ENCODE data around the gene PARD3B. TPM values are rescaled to one million over a fixed set of nuclear protein-coding genes. Genes with fewer than 3 reads are reported as not detected.

PARD3B gene
- total RNA-seq, 1 experiment from 2014 or later, result 3.9 TPM

DNA sequence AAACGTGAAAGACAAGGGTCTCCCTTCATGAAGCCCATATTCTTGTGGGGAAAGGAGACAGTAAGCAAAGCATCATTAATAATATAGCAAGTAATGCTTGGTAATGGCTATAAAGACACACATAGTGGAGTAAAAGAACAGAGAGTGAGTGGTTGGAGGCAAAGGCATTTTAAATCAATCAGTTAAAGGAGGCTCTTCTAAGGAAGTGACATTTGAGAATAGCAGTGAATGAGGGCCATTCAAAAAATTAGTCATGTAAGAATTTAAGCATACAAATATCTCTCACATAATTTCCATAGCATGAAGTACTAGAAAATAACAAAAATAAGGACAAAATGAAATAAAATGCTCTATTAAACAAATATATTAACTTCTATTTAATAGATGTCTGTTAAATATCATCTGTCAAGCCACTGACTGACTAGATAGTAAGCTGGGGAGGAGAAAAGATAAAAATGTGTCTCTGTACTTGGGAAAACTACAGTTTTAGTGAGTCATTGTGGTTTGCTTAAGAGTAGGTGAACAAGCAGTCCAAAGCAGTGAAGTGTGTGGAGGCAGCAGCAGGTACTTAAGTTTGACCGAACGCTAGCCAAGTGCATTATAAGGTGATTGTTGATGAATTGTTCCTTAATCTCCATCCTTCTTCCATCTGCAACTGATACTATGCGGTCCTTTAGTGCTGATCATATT lies 160.1 kb downstream of the PARD3B start:
- no peak overlapping the region for H3K27ac ChIP-seq (ENCODE audit: low read length)
- H2AFZ ChIP-seq (ENCODE audit: low read length), result no peak overlapping the region
- no peaks in the 10 kb centered on the region for H3K27me3 ChIP-seq (ENCODE audit: low read length)
- ChIA-PET POLR2A (ENCODE audit: unreplicated experiment) (no interaction called here), CTCF (interaction anchor here (0.8 kb wide), 1 partner anchor 14 kb away, joined by 3 read pairs; no protein-coding TSS in a partner anchor)
- no peaks in the 10 kb centered on the region for H3K9me2 ChIP-seq (replicated peaks; ENCODE audit: low read length)
- no peak for TF ChIP-seq EZH2 (IDR thresholded peaks at IDR 0.05; ENCODE audit: low read length, unreplicated experiment)
- TF ChIP-seq CTCF (conservative IDR thresholded peaks at IDR 0.05; ENCODE audit: low read depth, low read length), result no peak
- no peak for TF ChIP-seq EZH2phosphoT487 (IDR thresholded peaks at IDR 0.05; ENCODE audit: borderline replicate concordance, low read length)
- H3K36me3 ChIP-seq (ENCODE audit: low read depth, low read length), result no peaks in the 10 kb centered on the region
- H3K9me3 ChIP-seq (ENCODE audit: low read length), result no peaks in the 10 kb centered on the region
- no peaks in the 10 kb centered on the region for H3K79me2 ChIP-seq (ENCODE audit: low read length)
- H3K4me1 ChIP-seq (ENCODE audit: insufficient read depth, low read length), result peaks cover 12% of the 10 kb centered on the region
- no peaks in the 10 kb centered on the region for H4K20me1 ChIP-seq (ENCODE audit: low read length)
- no peak overlapping the region for H3K9ac ChIP-seq (ENCODE audit: low read length)
- H3F3A ChIP-seq (ENCODE audit: low read length, unreplicated experiment), result no peaks in the 10 kb centered on the region
- H3K4me3 ChIP-seq (ENCODE audit: low read length), result no peak overlapping the region
- no TSS peak for BruUV-seq (replicated peaks)
- intact Hi-C loops (cut with micrococcal nuclease), result no loop called here
- H3K4me2 ChIP-seq (ENCODE audit: low read length), result no peak overlapping the region
- peak; percentile 97 for ATAC-seq
- DNase-seq, result peak; percentile 68

DNA sequence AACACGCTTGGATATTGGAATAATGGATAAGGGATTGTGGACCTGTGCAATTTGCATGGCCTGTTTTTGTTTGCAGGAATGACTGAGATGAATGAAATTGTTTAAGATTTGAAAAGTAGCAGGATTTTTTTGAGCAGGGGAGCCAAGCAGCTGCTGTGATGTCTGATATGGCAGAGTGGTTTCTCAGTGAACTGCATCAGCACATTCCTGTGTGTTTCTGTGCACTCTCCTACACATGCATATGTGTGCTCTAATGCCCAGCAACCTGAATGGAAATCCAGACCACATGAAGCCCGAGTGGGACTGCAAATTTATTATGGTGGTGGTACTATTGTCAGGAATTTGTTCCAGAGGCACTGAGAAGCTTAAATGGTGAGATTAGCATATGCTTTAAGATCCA lies 161.7 kb downstream of the PARD3B start:
- Histone ChIP-seq H3K27ac (ENCODE audit: low read length) (no peak overlapping the region), H4K20me1 (ENCODE audit: low read length) (no peaks in the 10 kb centered on the region), H3K4me1 (ENCODE audit: insufficient read depth, low read length) (peaks cover 12% of the 10 kb centered on the region), H3K4me2 (ENCODE audit: low read length) (no peak overlapping the region), H3K36me3 (ENCODE audit: low read depth, low read length) (no peaks in the 10 kb centered on the region), H3K79me2 (ENCODE audit: low read length) (no peaks in the 10 kb centered on the region), H2AFZ (ENCODE audit: low read length) (no peak overlapping the region), H3K27me3 (ENCODE audit: low read length) (no peaks in the 10 kb centered on the region), H3F3A (ENCODE audit: low read length, unreplicated experiment) (no peaks in the 10 kb centered on the region), H3K9me2 (replicated peaks; ENCODE audit: low read length) (no peaks in the 10 kb centered on the region), H3K4me3 (ENCODE audit: low read length) (no peak overlapping the region), H3K9ac (ENCODE audit: low read length) (no peak overlapping the region), H3K9me3 (ENCODE audit: low read length) (no peaks in the 10 kb centered on the region)
- no peak for ATAC-seq
- CTCF ChIA-PET, result no interaction called here
- TF ChIP-seq EZH2phosphoT487 (IDR thresholded peaks at IDR 0.05; ENCODE audit: borderline replicate concordance, low read length) (no peak), EZH2 (IDR thresholded peaks at IDR 0.05; ENCODE audit: low read length, unreplicated experiment) (no peak), CTCF (conservative IDR thresholded peaks at IDR 0.05; ENCODE audit: low read depth, low read length) (no peak)
- POLR2A ChIA-PET (ENCODE audit: unreplicated experiment), result no interaction called here
- DNase-seq, result no peak
- no TSS peak for BruUV-seq (replicated peaks)
- intact Hi-C loops (cut with micrococcal nuclease), result no loop called here

- DNase-seq (no peak), ATAC-seq (no peak)
- Histone ChIP-seq H3K36me3 (ENCODE audit: low read depth, low read length) (no peaks in the 10 kb centered on the region), H3F3A (ENCODE audit: low read length, unreplicated experiment) (no peaks in the 10 kb centered on the region), H3K4me3 (ENCODE audit: low read length) (no peak overlapping the region), H3K4me2 (ENCODE audit: low read length) (no peak overlapping the region), H3K9ac (ENCODE audit: low read length) (no peak overlapping the region), H4K20me1 (ENCODE audit: low read length) (peaks cover 3% of the 10 kb centered on the region; the same call in 1 of the 2 replicates), H3K9me2 (replicated peaks; ENCODE audit: low read length) (no peaks in the 10 kb centered on the region), H3K79me2 (ENCODE audit: low read length) (no peaks in the 10 kb centered on the region), H3K27ac (ENCODE audit: low read length) (no peak overlapping the region), H3K27me3 (ENCODE audit: low read length) (no peaks in the 10 kb centered on the region), H3K4me1 (ENCODE audit: insufficient read depth, low read length) (no peaks in the 10 kb centered on the region), H2AFZ (ENCODE audit: low read length) (no peak overlapping the region), H3K9me3 (ENCODE audit: low read length) (no peaks in the 10 kb centered on the region)
- POLR2A ChIA-PET (ENCODE audit: unreplicated experiment), result no interaction called here
- no TSS peak for BruUV-seq (replicated peaks)
- CTCF ChIA-PET, result interaction anchor here (0.7 kb wide), 1 partner anchor 188 kb away, joined by 13 read pairs; no protein-coding TSS in a partner anchor
- intact Hi-C loops (cut with micrococcal nuclease), result no loop called here
- no peak for TF ChIP-seq EZH2 (IDR thresholded peaks at IDR 0.05; ENCODE audit: low read length, unreplicated experiment)
- no peak for TF ChIP-seq CTCF (conservative IDR thresholded peaks at IDR 0.05; ENCODE audit: low read depth, low read length)
- TF ChIP-seq EZH2phosphoT487 (IDR thresholded peaks at IDR 0.05; ENCODE audit: borderline replicate concordance, low read length), result no peak
Measured at GRCh38 chr2:204713211-204713610, 167.9 kb downstream of the PARD3B start.

All from PC-3 (cell line).